ENCODE measurements around the gene PDE1A.

GRCh38 chr2:182228741-182229140 is 198.1 kb downstream of the PDE1A start:
- TF ChIP-seq ZNF274 (IDR thresholded peaks at IDR 0.05; ENCODE audit: low read depth, low read length) = no peak
- no peak for TF ChIP-seq YY1 (IDR thresholded peaks at IDR 0.05; ENCODE audit: insufficient read depth, insufficient read length)
- TF ChIP-seq SUZ12 (IDR thresholded peaks at IDR 0.05; ENCODE audit: extremely low read depth, insufficient read depth, insufficient read length) = no peak
